K562 (cell line): ENCODE data around the gene USH1G. TPM values are rescaled to one million over a fixed set of nuclear protein-coding genes. Genes with fewer than 3 reads are reported as not detected.

Experiments used
- ATAC-seq: fragments of 200-7000 bp; cut with Tn5 transposase; 3 replicates; pipeline ENCODE4 v1.9.1; 2020; ENCODE audit warnings: moderate library complexity
- BruUV-seq: library from RNA; stranded (reverse); fragments of 400-500 nt; replicated peaks from 2 replicates; lab custom pipeline; 2021; lab: Mats Ljungman, UMichigan
- CTCF ChIA-PET: fragments of 300-600 bp; formaldehyde crosslinking; extraction: SDS; loops from one replicate; lab custom pipeline; 2021; ENCODE audit warnings: low intra/inter-chr PET ratio; lab: Yijun Ruan, JAX
- POLR2A ChIA-PET: fragments of 300-600, 350-650 bp; sonication (Branson Sonifier 250); formaldehyde crosslinking; extraction: SDS; loops from one replicate; lab custom pipeline; 2021; ENCODE audit warnings: antibody characterized with exemption, inconsistent platforms; lab: Yijun Ruan, JAX
- DNase-seq, 4 experiments: peaks; one replicate each; pipeline versions ENCODE4 v3.0.0 to v3.0.0-alpha.2; 2011 to 2018; ENCODE audit warnings: low spot score in 3 of 4, mixed read lengths in 3 of 4; ENCODE audit errors: extremely low read depth in 1 of 4
- FAIRE-seq: peaks from 2 replicates; lab custom pipeline; 2011; peaks lifted over from hg19 to GRCh38; lab: Jason Lieb, UNC
- H2AFZ ChIP-seq: 2 replicates; pipeline ENCODE4 v1.6.0; 2011; ENCODE audit warnings: low read depth, low read length, control low read depth, inconsistent platforms
- H3K27ac ChIP-seq: fragments of 200-600 bp; 3 replicates; pipeline ENCODE4 v1.8.0; 2011; ENCODE audit warnings: low read depth, mild to moderate bottlenecking, control low read depth, inconsistent platforms, low read length, moderate library complexity, mixed read lengths; ENCODE audit errors: extremely low read depth
- H3K27me3 ChIP-seq, 2 experiments: fragments of 300-600 bp in 1 of 2; 2 replicates in 1 of 2; 3 replicates in 1 of 2; pipeline versions ENCODE4 v1.6.0 to v1.8.0; 2011; ENCODE audit warnings: inconsistent platforms in 2 of 2, low read length in 2 of 2, mild to moderate bottlenecking in 1 of 2, mixed read lengths in 1 of 2, moderate library complexity in 1 of 2; ENCODE audit not compliant: control insufficient read depth in 2 of 2, insufficient read depth in 2 of 2
- H3K36me3 ChIP-seq: fragments of 300-600 bp; 3 replicates; pipeline ENCODE4 v1.8.0; 2011; ENCODE audit warnings: mild to moderate bottlenecking, low read length, inconsistent platforms; ENCODE audit not compliant: control insufficient read depth, insufficient read depth
- H3K4me1 ChIP-seq, 2 experiments: fragments of 200-600 bp in 1 of 2; replicated peaks in 1 of 2; 2 replicates in 1 of 2; 3 replicates in 1 of 2; pipeline versions ENCODE4 v1.5.1 to v1.8.0; 2011; ENCODE audit warnings: inconsistent platforms in 2 of 2, low read length in 2 of 2, mild to moderate bottlenecking in 1 of 2, mixed read lengths in 1 of 2, moderate library complexity in 1 of 2; ENCODE audit not compliant: control insufficient read depth in 2 of 2, insufficient read depth in 2 of 2
- H3K4me2 ChIP-seq: 2 replicates; pipeline ENCODE4 v1.6.1; 2011; ENCODE audit warnings: low read length, control low read depth, inconsistent platforms, mixed read lengths; ENCODE audit not compliant: insufficient read depth
- H3K4me3 ChIP-seq: fragments of 200-600 bp; sonication (generic), shearing (Covaris generic); 2 replicates; pipeline ENCODE4 v1.5.1; 2016; ENCODE audit warnings: control low read depth, inconsistent platforms
- H3K79me2 ChIP-seq: fragments of 200-600 bp; 3 replicates; pipeline ENCODE4 v1.8.0; 2011; ENCODE audit warnings: low read length, inconsistent platforms; ENCODE audit not compliant: control insufficient read depth, insufficient read depth
- H3K9ac ChIP-seq, 2 experiments: 2 replicates each; pipeline versions ENCODE4 v1.6.0 to v1.6.1; 2011; ENCODE audit warnings: low read depth in 2 of 2, low read length in 2 of 2, control low read depth in 1 of 2, inconsistent platforms in 1 of 2, mild to moderate bottlenecking in 1 of 2, mixed read lengths in 1 of 2; ENCODE audit not compliant: insufficient read depth in 1 of 2
- H3K9me1 ChIP-seq: one replicate; pipeline ENCODE4 v1.6.0; 2011; ENCODE audit warnings: inconsistent platforms, mild to moderate bottlenecking, low read length, moderate library complexity; ENCODE audit not compliant: control insufficient read depth, insufficient read depth
- H3K9me3 ChIP-seq: replicated peaks from 2 replicates; pipeline ENCODE4 v1.5.1; 2011; ENCODE audit warnings: low read depth, low read length, inconsistent platforms; ENCODE audit not compliant: control insufficient read depth, insufficient read depth
- H4K20me1 ChIP-seq: replicated peaks from 2 replicates; pipeline ENCODE4 v1.6.1; 2011; ENCODE audit warnings: low read length, inconsistent platforms, mixed read lengths; ENCODE audit not compliant: control insufficient read depth, insufficient read depth
- NFE2 ChIP-seq: IDR thresholded peaks from 2 replicates; pipeline ENCODE4 v1.6.1; 2014; ENCODE audit warnings: antibody characterized with exemption, low read depth
- PRMT5 ChIP-seq: sonication (generic); formaldehyde crosslinking; IDR thresholded peaks from 2 replicates; pipeline ENCODE4 v1.5.0; 2020; ENCODE audit warnings: missing genetic modification reagents
- PTTG1 ChIP-seq: fragments of 450-650 bp; IDR thresholded peaks from 2 replicates; pipeline ENCODE4 v1.6.1; 2016; ENCODE audit warnings: low read depth, mild to moderate bottlenecking, missing genetic modification characterization, missing compliant biosample characterization
- SLC30A9 ChIP-seq: fragments of 250-450 bp; sonication (Bioruptor Pico); IDR thresholded peaks from 2 replicates; pipeline ENCODE4 v1.8.0; 2022; ENCODE audit warnings: mild to moderate bottlenecking, moderate library complexity
- TCFL5 ChIP-seq: fragments of 250-450 bp; sonication (Bioruptor Pico); conservative IDR thresholded peaks from 2 replicates; pipeline ENCODE4 v1.6.1; 2021; ENCODE audit warnings: mild to moderate bottlenecking, moderate library complexity, matching md5 sums
- ZBTB1 ChIP-seq: sonication (generic); formaldehyde crosslinking; IDR thresholded peaks from 2 replicates; pipeline ENCODE4 v1.8.1; 2023; ENCODE audit warnings: missing genetic modification reagents, low read depth, mild to moderate bottlenecking, borderline replicate concordance
- ZC3H8 ChIP-seq: fragments of 450-650 bp; IDR thresholded peaks from 2 replicates; pipeline ENCODE4 v1.6.1; 2017
- ZNF224 ChIP-seq: sonication (generic); formaldehyde crosslinking; IDR thresholded peaks from 2 replicates; pipeline ENCODE4 v1.8.0; 2022; ENCODE audit warnings: mild to moderate bottlenecking, missing genetic modification reagents
- WGBS: fragments of 100-300 bp; shearing (Covaris generic); methylation state at CpG from one replicate; pipeline ENCODE4 v1.1.6; 2016; ENCODE audit warnings: low coverage, mixed read lengths; ENCODE audit not compliant: insufficient coverage; ENCODE audit errors: missing lambda C conversion rate; 5-methylcytosine and 5-hydroxymethylcytosine counted together
- in situ Hi-C: fragments of 300-500 bp; cut with MboI; formaldehyde crosslinking; loops from 4 replicates; pipeline ENCODE4 v1.15.0; 2018; ENCODE audit warnings: inconsistent platforms, mixed read lengths
- intact Hi-C: fragments of 100-400 bp; cut with micrococcal nuclease; formaldehyde crosslinking; loops from 2 replicates; pipeline ENCODE4 v1.14.2; 2022
- polyA plus RNA-seq, 8 experiments: library from polyadenylated mRNA; depleted of rRNA in 4 of 8; stranded (reverse) in 5 of 8; unstranded in 3 of 8; fragments of >200 nt; fragmentation: Nextera tagmentation in 2 of 8; fragmentation: Illumina TruSeq in 1 of 8; extraction: Ambion mirVana in 2 of 8; extraction: Trizol in 1 of 8; gene quantifications; 2 replicates each; pipeline versions ENCODE4 v1.2.1 to v1.2.3, GENCODE V29; 2011 to 2014; ENCODE audit warnings: inconsistent platforms in 1 of 8, missing spikeins in 1 of 8
- total RNA-seq, 7 experiments: library from RNA; depleted of rRNA in 6 of 7; stranded (reverse); fragments of >200 nt in 6 of 7; fragmentation: Illumina TruSeq in 2 of 7; extraction: Trizol in 2 of 7; gene quantifications; 2 replicates each; pipeline versions ENCODE4 v1.2.1 to v1.2.3, GENCODE V29; 2011 to 2021; ENCODE audit warnings: low replicate concordance in 1 of 7
- TF ChIP-seq, protein P1 (sequence below): fragments of 250-450 bp; sonication (Bioruptor Pico); IDR thresholded peaks from 2 replicates; pipeline ENCODE4 v1.8.0; 2022; ENCODE audit warnings: inconsistent platforms, mild to moderate bottlenecking, moderate library complexity, borderline replicate concordance
- TF ChIP-seq, protein P2 (sequence below): fragments of 250-450 bp; sonication (Bioruptor Pico); IDR thresholded peaks from 2 replicates; pipeline ENCODE4 v1.8.0; 2022; ENCODE audit warnings: moderate library complexity, mild to moderate bottlenecking, inconsistent platforms

Gene USH1G
- total and polyA plus RNA-seq, 9 of the 15 experiments (the other 6 are each of a cell fraction or from before 2014, with no cell fraction given) = 0.22 to 1.00 (median 0.64) TPM; not detected in 2

GRCh38 chr17:74935048-74935447, 12.0 kb upstream of the USH1G start:
- 34% methylated on average over 2 of the region's 3 CpGs for WGBS
- 0 out of 2 replicates have a peak, but pooled peaks cover 4% of the 10 kb centered on the region for H4K20me1 ChIP-seq
- no peaks in the 10 kb centered on the region for H3K9me3 ChIP-seq
- no peak for ATAC-seq
- no peak for DNase-seq
- H3K27me3 ChIP-seq = peaks cover 6 to 18% of the 10 kb centered on the region in 2 experiments; a peak in 4 of 5 replicates
- BruUV-seq = no TSS peak
- H3K36me3 ChIP-seq = no peaks in the 10 kb centered on the region
- no peak overlapping the region for H2AFZ ChIP-seq
- H3K4me3 ChIP-seq = no peak overlapping the region
- ChIA-PET POLR2A (interaction anchor here (0.6 to 0.7 kb wide), 4 partner anchors 29 to 861 kb away, joined by 3 read pairs; no protein-coding TSS in a partner anchor), CTCF (no interaction called here)
- H3K27ac ChIP-seq = no peak overlapping the region
- H3K79me2 ChIP-seq = no peaks in the 10 kb centered on the region
- no peak overlapping the region for H3K4me2 ChIP-seq
- intact Hi-C loops = no loop called here
- TF ChIP-seq, protein P1, sequence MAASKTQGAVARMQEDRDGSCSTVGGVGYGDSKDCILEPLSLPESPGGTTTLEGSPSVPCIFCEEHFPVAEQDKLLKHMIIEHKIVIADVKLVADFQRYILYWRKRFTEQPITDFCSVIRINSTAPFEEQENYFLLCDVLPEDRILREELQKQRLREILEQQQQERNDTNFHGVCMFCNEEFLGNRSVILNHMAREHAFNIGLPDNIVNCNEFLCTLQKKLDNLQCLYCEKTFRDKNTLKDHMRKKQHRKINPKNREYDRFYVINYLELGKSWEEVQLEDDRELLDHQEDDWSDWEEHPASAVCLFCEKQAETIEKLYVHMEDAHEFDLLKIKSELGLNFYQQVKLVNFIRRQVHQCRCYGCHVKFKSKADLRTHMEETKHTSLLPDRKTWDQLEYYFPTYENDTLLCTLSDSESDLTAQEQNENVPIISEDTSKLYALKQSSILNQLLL (CRISPR knock-in tag) = no peak
- TF ChIP-seq, protein P2, sequence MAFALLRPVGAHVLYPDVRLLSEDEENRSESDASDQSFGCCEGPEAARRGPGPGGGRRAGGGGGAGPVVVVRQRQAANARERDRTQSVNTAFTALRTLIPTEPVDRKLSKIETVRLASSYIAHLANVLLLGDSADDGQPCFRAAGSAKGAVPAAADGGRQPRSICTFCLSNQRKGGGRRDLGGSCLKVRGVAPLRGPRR (CRISPR knock-in tag) = no peak
- TF ChIP-seq PTTG1 (tag) = no peak
- no peak for TF ChIP-seq NFE2
- TF ChIP-seq ZBTB1 = no peak
- TF ChIP-seq TCFL5 = no peak
- no peak for TF ChIP-seq PRMT5 (CRISPR knock-in tag)
- TF ChIP-seq ZC3H8 = no peak
- TF ChIP-seq ZNF224 (CRISPR knock-in tag) = no peak
- no peak for TF ChIP-seq SLC30A9 (CRISPR knock-in tag)
- FAIRE-seq = no peak
- no peaks in the 10 kb centered on the region for H3K9me1 ChIP-seq
- peaks cover 19 to 28% of the 10 kb centered on the region in 2 experiments; a peak in 4 of 5 replicates for H3K4me1 ChIP-seq
- H3K9ac ChIP-seq = no peak overlapping the region
- in situ Hi-C loops = no loop called here
